DND-41 (cell line): ENCODE results near the gene LMF1.

Experiments
- ATAC-seq: fragments of 200-7000 bp; cut with Tn5 transposase; 3 replicates; pipeline ENCODE4 v1.9.1; 2021; ENCODE audit warnings: low read depth; ENCODE audit not compliant: insufficient read depth
- DNase-seq: peaks from one replicate; pipeline ENCODE4 v3.0.0-alpha.2; 2020
- H2AFZ ChIP-seq: 2 replicates; pipeline ENCODE4 v1.6.0; 2012; ENCODE audit warnings: low read depth, low read length
- H3K27ac ChIP-seq: 2 replicates; pipeline ENCODE4 v1.5.1; 2012; ENCODE audit warnings: low read length, inconsistent platforms
- H3K27me3 ChIP-seq: fragments of 200-600 bp; sonication (generic); 2 replicates; pipeline ENCODE4 v1.6.0; 2012; ENCODE audit warnings: low read length, mild to moderate bottlenecking, inconsistent platforms; ENCODE audit not compliant: insufficient read depth, poor library complexity
- H3K36me3 ChIP-seq: 2 replicates; pipeline ENCODE4 v1.5.1; 2012; ENCODE audit warnings: low read length, inconsistent platforms; ENCODE audit not compliant: insufficient read depth
- H3K4me1 ChIP-seq: 2 replicates; pipeline ENCODE4 v1.5.1; 2012; ENCODE audit warnings: mild to moderate bottlenecking, low read length; ENCODE audit not compliant: insufficient read depth
- H3K4me2 ChIP-seq: 2 replicates; pipeline ENCODE4 v1.6.0; 2012; ENCODE audit warnings: mild to moderate bottlenecking, moderate library complexity, low read length, inconsistent platforms; ENCODE audit not compliant: insufficient read depth
- H3K4me3 ChIP-seq, 2 experiments: fragments of 200-600 bp in 1 of 2; shearing (Covaris generic) in 1 of 2; 2 replicates each; pipeline ENCODE4 v1.5.1; 2012 to 2016; ENCODE audit warnings: inconsistent platforms in 2 of 2, low read length in 2 of 2, mild to moderate bottlenecking in 2 of 2, low read depth in 1 of 2, moderate library complexity in 1 of 2
- H3K79me2 ChIP-seq: 2 replicates; pipeline ENCODE4 v1.6.0; 2012; ENCODE audit warnings: low read length, inconsistent platforms; ENCODE audit not compliant: insufficient read depth
- H3K9ac ChIP-seq: 2 replicates; pipeline ENCODE4 v1.6.0; 2012; ENCODE audit warnings: low read depth, mild to moderate bottlenecking, inconsistent platforms, low read length, moderate library complexity
- H3K9me3 ChIP-seq: 2 replicates; pipeline ENCODE4 v1.5.1; 2012; ENCODE audit warnings: low read length, moderate library complexity, mild to moderate bottlenecking, inconsistent platforms; ENCODE audit not compliant: insufficient read depth, severe bottlenecking
- H4K20me1 ChIP-seq: 2 replicates; pipeline ENCODE4 v1.6.0; 2012; ENCODE audit warnings: low read length; ENCODE audit not compliant: insufficient read depth
- EZH2 ChIP-seq: IDR thresholded peaks from 3 replicates; pipeline ENCODE4 v1.6.1; 2012; ENCODE audit warnings: borderline replicate concordance, low read depth, mild to moderate bottlenecking, moderate library complexity, low read length, inconsistent platforms; ENCODE audit not compliant: severe bottlenecking
- TF ChIP-seq, protein P1 (sequence below): IDR thresholded peaks from 2 replicates; pipeline ENCODE4 v1.5.1; 2012; ENCODE audit warnings: borderline replicate concordance, low read length, moderate library complexity, mild to moderate bottlenecking; ENCODE audit not compliant: poor library complexity, severe bottlenecking; ENCODE audit errors: extremely low read depth

LMF1 gene

DNA sequence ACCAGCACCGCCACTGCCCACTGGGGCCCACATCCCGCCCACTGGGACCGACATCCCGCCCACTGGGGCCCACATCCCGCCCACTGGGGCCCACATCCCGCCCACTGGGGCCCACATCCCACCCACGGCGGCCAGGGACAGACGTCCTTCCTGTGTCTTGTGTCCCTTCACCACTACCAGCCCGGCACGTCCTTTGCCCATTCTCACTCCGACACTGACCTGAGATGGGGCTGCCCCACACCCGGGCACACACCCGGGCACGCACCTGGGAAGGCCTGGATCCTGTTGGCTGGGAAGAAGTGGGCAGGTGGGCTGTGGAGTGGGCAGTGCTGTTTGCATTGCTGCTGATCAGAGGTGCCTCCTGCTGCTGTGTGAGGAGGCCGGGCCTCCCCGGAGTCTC, 141.9 kb downstream of the LMF1 start:
- H3K27me3 ChIP-seq: no peaks in the 10 kb centered on the region
- DNase-seq: no peak
- H3K4me2 ChIP-seq: no peak overlapping the region
- H3K4me3 ChIP-seq: no peak overlapping the region
- no peak for ATAC-seq
- H3K36me3 ChIP-seq: no peaks in the 10 kb centered on the region
- no peaks in the 10 kb centered on the region for H3K79me2 ChIP-seq
- no peak overlapping the region for H3K9ac ChIP-seq
- no peaks in the 10 kb centered on the region for H3K9me3 ChIP-seq
- H2AFZ ChIP-seq: no peak overlapping the region
- H4K20me1 ChIP-seq: no peaks in the 10 kb centered on the region; the same call in 1 of the 2 replicates
- no peak for TF ChIP-seq EZH2
- TF ChIP-seq, protein P1, sequence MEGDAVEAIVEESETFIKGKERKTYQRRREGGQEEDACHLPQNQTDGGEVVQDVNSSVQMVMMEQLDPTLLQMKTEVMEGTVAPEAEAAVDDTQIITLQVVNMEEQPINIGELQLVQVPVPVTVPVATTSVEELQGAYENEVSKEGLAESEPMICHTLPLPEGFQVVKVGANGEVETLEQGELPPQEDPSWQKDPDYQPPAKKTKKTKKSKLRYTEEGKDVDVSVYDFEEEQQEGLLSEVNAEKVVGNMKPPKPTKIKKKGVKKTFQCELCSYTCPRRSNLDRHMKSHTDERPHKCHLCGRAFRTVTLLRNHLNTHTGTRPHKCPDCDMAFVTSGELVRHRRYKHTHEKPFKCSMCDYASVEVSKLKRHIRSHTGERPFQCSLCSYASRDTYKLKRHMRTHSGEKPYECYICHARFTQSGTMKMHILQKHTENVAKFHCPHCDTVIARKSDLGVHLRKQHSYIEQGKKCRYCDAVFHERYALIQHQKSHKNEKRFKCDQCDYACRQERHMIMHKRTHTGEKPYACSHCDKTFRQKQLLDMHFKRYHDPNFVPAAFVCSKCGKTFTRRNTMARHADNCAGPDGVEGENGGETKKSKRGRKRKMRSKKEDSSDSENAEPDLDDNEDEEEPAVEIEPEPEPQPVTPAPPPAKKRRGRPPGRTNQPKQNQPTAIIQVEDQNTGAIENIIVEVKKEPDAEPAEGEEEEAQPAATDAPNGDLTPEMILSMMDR: no peak
- no peak overlapping the region for H3K27ac ChIP-seq
- H3K4me1 ChIP-seq: no peaks in the 10 kb centered on the region

DNA sequence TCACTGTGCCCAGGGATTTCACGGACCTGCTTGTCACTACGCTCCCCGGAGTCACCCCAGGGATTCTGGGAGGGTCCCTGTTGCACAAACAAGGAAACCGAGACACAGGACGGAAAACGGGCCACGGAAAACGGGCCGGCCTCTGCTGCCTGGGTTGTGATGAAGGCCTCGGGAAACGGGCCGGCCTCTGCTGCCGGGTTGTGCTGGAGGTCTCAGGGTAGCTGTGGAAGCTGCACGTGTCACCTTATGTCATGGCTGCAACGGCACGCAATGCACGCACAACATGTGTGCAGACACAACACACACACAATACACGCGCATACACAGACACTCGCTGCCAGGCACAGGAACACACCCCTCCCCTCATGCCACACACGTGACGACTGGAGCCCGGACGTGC, 143.3 kb downstream of the LMF1 start:
- TF ChIP-seq, protein P1: no peak
- TF ChIP-seq EZH2: no peak
- H3K36me3 ChIP-seq: no peaks in the 10 kb centered on the region
- ATAC-seq (no peak), DNase-seq (no peak)
- H3K4me2 ChIP-seq: no peak overlapping the region
- H3K27me3 ChIP-seq: no peaks in the 10 kb centered on the region
- H3K9ac ChIP-seq: no peak overlapping the region
- no peak overlapping the region for H3K4me3 ChIP-seq
- no peaks in the 10 kb centered on the region for H3K9me3 ChIP-seq
- no peaks in the 10 kb centered on the region for H3K79me2 ChIP-seq
- H3K27ac ChIP-seq: no peak overlapping the region
- no peaks in the 10 kb centered on the region; the same call in 1 of the 2 replicates for H4K20me1 ChIP-seq
- no peak overlapping the region for H2AFZ ChIP-seq
- no peaks in the 10 kb centered on the region for H3K4me1 ChIP-seq

DNA sequence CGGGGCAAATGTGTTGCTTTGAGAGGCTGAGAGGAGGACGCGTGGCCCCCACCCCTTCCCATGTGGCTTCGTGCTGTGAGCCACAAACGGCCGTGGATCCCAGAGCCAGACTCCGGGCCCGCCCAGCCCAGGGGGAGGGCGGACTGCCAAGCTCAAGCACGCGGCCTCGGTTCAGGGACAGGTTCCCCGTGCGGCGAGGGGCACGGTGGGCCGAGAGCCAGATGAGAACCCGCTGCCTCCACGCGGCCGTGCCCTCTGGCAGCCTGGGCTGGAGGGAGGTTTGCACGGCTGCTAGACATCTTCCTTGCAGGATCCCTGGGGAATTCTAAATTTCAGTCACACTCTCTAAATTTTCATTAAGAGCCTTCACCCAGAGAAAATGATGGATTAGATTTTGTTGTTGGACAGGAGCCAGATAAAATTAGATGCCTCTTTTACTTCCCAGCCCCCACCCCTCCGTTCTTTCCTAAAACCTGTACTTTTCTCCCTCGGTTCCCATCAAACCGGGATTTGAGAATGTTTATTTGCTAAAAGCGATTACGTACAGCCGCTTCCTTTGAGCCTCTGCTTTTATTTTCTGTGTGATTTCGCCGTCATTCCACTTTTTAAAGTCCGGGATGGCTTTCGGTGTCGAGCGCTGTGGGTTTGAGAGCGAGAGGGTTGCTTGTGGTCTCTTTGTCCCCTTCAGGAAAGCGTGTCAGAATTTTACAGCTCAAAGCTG, 145.3 kb downstream of the LMF1 start:
- Histone ChIP-seq H3K27me3 (no peaks in the 10 kb centered on the region), H3K79me2 (no peaks in the 10 kb centered on the region), H2AFZ (no peak overlapping the region), H4K20me1 (no peaks in the 10 kb centered on the region), H3K9ac (no peak overlapping the region), H3K4me3 (no peak overlapping the region), H3K27ac (no peak overlapping the region), H3K4me1 (no peaks in the 10 kb centered on the region), H3K4me2 (no peak overlapping the region), H3K36me3 (no peaks in the 10 kb centered on the region), H3K9me3 (no peaks in the 10 kb centered on the region)
- ATAC-seq: no peak
- DNase-seq: no peak
- no peak for TF ChIP-seq EZH2
- TF ChIP-seq, protein P1: no peak

DNA sequence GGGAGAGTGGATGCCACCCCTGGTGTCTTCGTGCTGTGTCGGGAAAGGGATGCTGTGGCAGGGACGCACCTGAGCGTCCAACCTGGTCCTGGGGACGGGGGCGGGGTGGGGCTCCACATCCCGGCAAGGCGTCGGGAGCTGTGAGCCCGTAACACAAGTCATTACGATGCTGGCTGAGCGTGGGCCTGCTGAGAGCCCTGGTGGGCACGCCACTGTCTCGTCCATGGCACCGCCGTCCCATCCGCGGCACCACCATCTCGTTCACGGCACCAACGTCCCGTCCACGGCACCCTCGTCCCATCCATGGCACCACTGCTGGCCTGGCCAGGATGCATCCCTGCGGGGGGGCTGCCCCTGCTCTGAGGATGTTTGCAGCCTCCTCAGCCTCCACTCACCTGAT, 146.2 kb downstream of the LMF1 start:
- no peaks in the 10 kb centered on the region for H3K79me2 ChIP-seq
- no peaks in the 10 kb centered on the region for H3K36me3 ChIP-seq
- ATAC-seq: no peak
- H3K27ac ChIP-seq: no peak overlapping the region
- no peak overlapping the region for H2AFZ ChIP-seq
- no peaks in the 10 kb centered on the region for H3K27me3 ChIP-seq
- H3K9ac ChIP-seq: no peak overlapping the region
- H3K9me3 ChIP-seq: no peaks in the 10 kb centered on the region
- DNase-seq: no peak
- TF ChIP-seq, protein P1: no peak
- no peak for TF ChIP-seq EZH2
- H3K4me2 ChIP-seq: no peak overlapping the region
- no peak overlapping the region for H3K4me3 ChIP-seq
- H4K20me1 ChIP-seq: no peaks in the 10 kb centered on the region
- no peaks in the 10 kb centered on the region for H3K4me1 ChIP-seq
